A673 (cell line): ENCODE measurements around the gene PIP4K2C. TPM values are rescaled to one million over a fixed set of nuclear protein-coding genes. Genes with fewer than 3 reads are reported as not detected.

Experiments
- BruUV-seq: library from RNA; stranded (reverse); fragments of 400-500 nt; replicated peaks from 2 replicates; lab custom pipeline; 2021; lab: Mats Ljungman, UMichigan
- CTCF ChIA-PET: fragments of 300-600 bp; sonication (Branson Sonifier 250); formaldehyde crosslinking; loops from one replicate; lab custom pipeline; 2022; ENCODE audit warnings: antibody characterized with exemption; lab: Charles Lee
- POLR2A ChIA-PET: fragments of 300-600 bp; sonication (Branson Sonifier 250); formaldehyde crosslinking; loops from one replicate; lab custom pipeline; 2022; ENCODE audit warnings: antibody characterized with exemption; ENCODE audit not compliant: low non-redundant PET; lab: Charles Lee
- DNase-seq: peaks from one replicate; pipeline ENCODE4 v3.0.0-alpha.2; 2015; ENCODE audit warnings: low spot score
- H3K27ac ChIP-seq: fragments of 200-600 bp; sonication (generic); 2 replicates; pipeline ENCODE4 v1.5.1; 2016; ENCODE audit warnings: mixed run types, low read depth, mild to moderate bottlenecking, mixed read lengths, antibody characterized with exemption, low read length; ENCODE audit not compliant: poor library complexity, severe bottlenecking
- H3K27me3 ChIP-seq: fragments of 200-600 bp; sonication (generic); replicated peaks from 2 replicates; pipeline ENCODE4 v1.6.1; 2017; ENCODE audit warnings: mixed run types, low read depth, mild to moderate bottlenecking, mixed read lengths, antibody characterized with exemption, low read length; ENCODE audit not compliant: insufficient read depth, poor library complexity
- H3K36me3 ChIP-seq: fragments of 200-600 bp; sonication (generic); 2 replicates; pipeline ENCODE4 v1.6.1; 2016; ENCODE audit warnings: mixed run types, mild to moderate bottlenecking, mixed read lengths, antibody characterized with exemption, low read length; ENCODE audit not compliant: insufficient read depth, poor library complexity, severe bottlenecking
- H3K4me1 ChIP-seq: fragments of 200-600 bp; sonication (generic); 2 replicates; pipeline ENCODE4 v1.6.1; 2017; ENCODE audit warnings: mixed run types, mild to moderate bottlenecking, mixed read lengths, antibody characterized with exemption, low read length; ENCODE audit not compliant: insufficient read depth, poor library complexity, severe bottlenecking
- H3K4me3 ChIP-seq: fragments of 200-600 bp; sonication (generic); 2 replicates; pipeline ENCODE4 v1.5.1; 2016; ENCODE audit warnings: low read depth, mixed run types, mild to moderate bottlenecking, mixed read lengths, low read length; ENCODE audit not compliant: poor library complexity, severe bottlenecking
- H3K9me3 ChIP-seq: fragments of 200-600 bp; sonication (generic); 2 replicates; pipeline ENCODE4 v1.6.1; 2016; ENCODE audit warnings: mixed run types, low read depth, mild to moderate bottlenecking, mixed read lengths, antibody characterized with exemption, low read length; ENCODE audit not compliant: poor library complexity, severe bottlenecking
- CTCF ChIP-seq: fragments of 300-800, 200-600 bp; sonication (generic); conservative IDR thresholded peaks from 2 replicates; pipeline ENCODE4 v1.5.1; 2017; ENCODE audit warnings: low read depth, mild to moderate bottlenecking, antibody characterized with exemption, low read length, moderate library complexity, mixed read lengths
- EZH2 ChIP-seq: fragments of 200-600 bp; sonication (generic); IDR thresholded peaks from 2 replicates; pipeline ENCODE4 v1.6.1; 2017; ENCODE audit warnings: borderline replicate concordance, low read depth, mild to moderate bottlenecking, mixed read lengths, antibody characterized with exemption, low read length; ENCODE audit not compliant: poor library complexity, severe bottlenecking
- intact Hi-C: fragments of 100-400 bp; cut with micrococcal nuclease; formaldehyde crosslinking; loops from one replicate; pipeline ENCODE4 v1.10.0; 2022; ENCODE audit not compliant: unreplicated experiment
- total RNA-seq: library from RNA; stranded (reverse); gene quantifications from 2 replicates; pipeline ENCODE4 v1.2.3, GENCODE V29; 2021

Gene PIP4K2C
- total RNA-seq, 1 experiment from 2014 or later: 34.9 TPM

- TF ChIP-seq CTCF (no peak), EZH2 (no peak)
- Histone ChIP-seq H3K27ac (peak overlapping the region; percentile 48), H3K36me3 (no peaks in the 10 kb centered on the region), H3K4me3 (peak overlapping the region; percentile 82), H3K4me1 (peaks cover 7% of the 10 kb centered on the region), H3K9me3 (no peaks in the 10 kb centered on the region), H3K27me3 (peaks cover under 1% of the 10 kb centered on the region)
- ChIA-PET POLR2A (no interaction called here), CTCF (interaction anchor here (2.6 kb wide), 1 partner anchor 8 kb away, joined by 13 read pairs; no protein-coding TSS in a partner anchor)
- TSS peak; percentile 49 for BruUV-seq
- intact Hi-C loops: no loop called here
- DNase-seq: no peak
These were observed 862 bp downstream of the PIP4K2C start for GRCh38 chr12:57591782-57592325.

GRCh38 chr12:57592551-57593165, 1.7 kb downstream of the PIP4K2C start:
- H3K4me3 ChIP-seq: no peak overlapping the region
- BruUV-seq: no TSS peak
- no peaks in the 10 kb centered on the region for H3K9me3 ChIP-seq
- H3K27me3 ChIP-seq: no peaks in the 10 kb centered on the region
- intact Hi-C loops: no loop called here
- CTCF ChIA-PET: interaction anchor here (0.6 to 2.6 kb wide), 2 partner anchors 9 to 465 kb away, joined by 4 to 13 read pairs; no protein-coding TSS in a partner anchor
- TF ChIP-seq EZH2 (no peak), CTCF (no peak)
- no peak for DNase-seq
- POLR2A ChIA-PET: no interaction called here
- no peaks in the 10 kb centered on the region for H3K36me3 ChIP-seq
- H3K27ac ChIP-seq: no peak overlapping the region
- peaks cover 7% of the 10 kb centered on the region for H3K4me1 ChIP-seq

GRCh38 chr12:57593187-57593586, 2.2 kb downstream of the PIP4K2C start:
- POLR2A ChIA-PET: no interaction called here

More at GRCh38 chr12:57593187-57593586, 2.2 kb downstream of the PIP4K2C start:
- Histone ChIP-seq H3K4me1 (peaks cover 7% of the 10 kb centered on the region), H3K27me3 (no peaks in the 10 kb centered on the region), H3K9me3 (no peaks in the 10 kb centered on the region), H3K27ac (no peak overlapping the region), H3K4me3 (no peak overlapping the region), H3K36me3 (no peaks in the 10 kb centered on the region)
- DNase-seq: no peak
- TF ChIP-seq CTCF (no peak), EZH2 (no peak)
- BruUV-seq: no TSS peak
- CTCF ChIA-PET: interaction anchor here (0.6 to 2.6 kb wide), 2 partner anchors 10 to 465 kb away, joined by 4 to 13 read pairs; no protein-coding TSS in a partner anchor
- intact Hi-C loops: no loop called here
